GM19395 (cell line): ENCODE data around the gene SLC25A33.

ENCODE experiments used
- ATAC-seq: cut with Tn5 transposase; IDR thresholded peaks from one replicate; pipeline ENCODE4 v1.9.1; 2021; ENCODE audit warnings: mild to moderate bottlenecking, moderate library complexity; ENCODE audit not compliant: unreplicated experiment

SLC25A33 gene

GRCh38 chr1:9599741-9600140 lies 60.5 kb downstream of the SLC25A33 start:
- ATAC-seq = no peak

- no peak for ATAC-seq
Observed at GRCh38 chr1:9600861-9601834, 61.9 kb downstream of the SLC25A33 start.

- no peak for ATAC-seq
Observed at GRCh38 chr1:9601942-9602793, 62.9 kb downstream of the SLC25A33 start.

- no peak for ATAC-seq
Observed at GRCh38 chr1:9602794-9603167, 63.5 kb downstream of the SLC25A33 start.

GRCh38 chr1:9603307-9603706 lies 64.0 kb downstream of the SLC25A33 start:
- no peak for ATAC-seq

GRCh38 chr1:9603766-9604753 lies 64.8 kb downstream of the SLC25A33 start:
- no peak for ATAC-seq

- no peak for ATAC-seq
Observed at GRCh38 chr1:9604836-9605235, 65.6 kb downstream of the SLC25A33 start.

- no peak for ATAC-seq
Observed at GRCh38 chr1:9605946-9606455, 66.7 kb downstream of the SLC25A33 start.

- no peak for ATAC-seq
Observed at GRCh38 chr1:9606458-9606857, 67.2 kb downstream of the SLC25A33 start.

GRCh38 chr1:9606948-9607347 lies 67.7 kb downstream of the SLC25A33 start:
- ATAC-seq = no peak

GRCh38 chr1:9607352-9607751 lies 68.1 kb downstream of the SLC25A33 start:
- no peak for ATAC-seq

- no peak for ATAC-seq
Observed at GRCh38 chr1:9609998-9610397, 70.7 kb downstream of the SLC25A33 start.

- ATAC-seq = no peak
Observed at GRCh38 chr1:9610548-9610947, 71.3 kb downstream of the SLC25A33 start.

GRCh38 chr1:9611716-9612115 lies 72.5 kb downstream of the SLC25A33 start:
- no peak for ATAC-seq

- no peak for ATAC-seq
Observed at GRCh38 chr1:9612162-9612845, 73.0 kb downstream of the SLC25A33 start.

GRCh38 chr1:9612871-9613624 lies 73.8 kb downstream of the SLC25A33 start:
- ATAC-seq = no peak

GRCh38 chr1:9613625-9614299 lies 74.5 kb downstream of the SLC25A33 start:
- ATAC-seq = no peak

- no peak for ATAC-seq
Observed at GRCh38 chr1:9615316-9616063, 76.2 kb downstream of the SLC25A33 start.
